Osteoblast (primary cell): ENCODE measurements around the gene CDC42EP5. TPM values are rescaled to one million over a fixed set of nuclear protein-coding genes. Genes with fewer than 3 reads are reported as not detected.
"Not testable (repeated sequence)": the region's sequence is repeated elsewhere in the genome, so short reads cannot be mapped to it uniquely, and the experiment has no call there.

Source experiments
- DNase-seq: peaks from one replicate; pipeline ENCODE4 v3.0.0; 2011; ENCODE audit warnings: low spot score, mixed read lengths; ENCODE audit not compliant: insufficient read length; ENCODE audit errors: missing footprints
- H2AFZ ChIP-seq: 2 replicates; pipeline ENCODE4 v1.6.0; 2011; ENCODE audit warnings: mild to moderate bottlenecking, low read length
- H3K27ac ChIP-seq: 2 replicates; pipeline ENCODE4 v1.5.1; 2011; ENCODE audit warnings: mild to moderate bottlenecking, low read depth, low read length, moderate library complexity
- H3K27me3 ChIP-seq: 2 replicates; pipeline ENCODE4 v1.6.0; 2012; ENCODE audit warnings: mild to moderate bottlenecking, control low read depth, inconsistent platforms, low read length, moderate library complexity; ENCODE audit not compliant: insufficient read depth
- H3K36me3 ChIP-seq: 2 replicates; pipeline ENCODE4 v1.5.1; 2011; ENCODE audit warnings: mild to moderate bottlenecking, low read length, control low read depth, moderate library complexity; ENCODE audit not compliant: insufficient read depth
- H3K4me1 ChIP-seq: 2 replicates; pipeline ENCODE4 v1.5.1; 2011; ENCODE audit warnings: mild to moderate bottlenecking, low read length, control low read depth, moderate library complexity; ENCODE audit not compliant: insufficient read depth
- H3K4me2 ChIP-seq: 2 replicates; pipeline ENCODE4 v1.6.0; 2011; ENCODE audit warnings: mild to moderate bottlenecking, low read length; ENCODE audit not compliant: insufficient read depth
- H3K4me3 ChIP-seq: fragments of 200-600 bp; sonication (generic); 3 replicates; pipeline ENCODE4 v1.5.1; 2012; ENCODE audit warnings: mild to moderate bottlenecking, low read length, inconsistent platforms; ENCODE audit not compliant: insufficient read depth
- H3K79me2 ChIP-seq: 2 replicates; pipeline ENCODE4 v1.6.0; 2012; ENCODE audit warnings: mild to moderate bottlenecking, low read length, control low read depth, inconsistent platforms; ENCODE audit not compliant: insufficient read depth
- H3K9me3 ChIP-seq: 2 replicates; pipeline ENCODE4 v1.5.1; 2011; ENCODE audit warnings: low read depth, low read length, control low read depth
- H4K20me1 ChIP-seq: 2 replicates; pipeline ENCODE4 v1.6.0; 2012; ENCODE audit warnings: mild to moderate bottlenecking, low read length, control low read depth; ENCODE audit not compliant: insufficient read depth
- total RNA-seq: library from RNA; depleted of rRNA; stranded (reverse); fragments of >200 nt; gene quantifications from 2 replicates; pipeline ENCODE4 v1.2.3, GENCODE V29; 2012
- TF ChIP-seq, protein P1 (sequence below): IDR thresholded peaks from 2 replicates; pipeline ENCODE4 v1.5.1; 2011; ENCODE audit warnings: mild to moderate bottlenecking, low read depth, low read length, moderate library complexity; ENCODE audit errors: extremely low read depth

CDC42EP5 gene
- total RNA-seq, 1 donor: 18.8 TPM

DNA sequence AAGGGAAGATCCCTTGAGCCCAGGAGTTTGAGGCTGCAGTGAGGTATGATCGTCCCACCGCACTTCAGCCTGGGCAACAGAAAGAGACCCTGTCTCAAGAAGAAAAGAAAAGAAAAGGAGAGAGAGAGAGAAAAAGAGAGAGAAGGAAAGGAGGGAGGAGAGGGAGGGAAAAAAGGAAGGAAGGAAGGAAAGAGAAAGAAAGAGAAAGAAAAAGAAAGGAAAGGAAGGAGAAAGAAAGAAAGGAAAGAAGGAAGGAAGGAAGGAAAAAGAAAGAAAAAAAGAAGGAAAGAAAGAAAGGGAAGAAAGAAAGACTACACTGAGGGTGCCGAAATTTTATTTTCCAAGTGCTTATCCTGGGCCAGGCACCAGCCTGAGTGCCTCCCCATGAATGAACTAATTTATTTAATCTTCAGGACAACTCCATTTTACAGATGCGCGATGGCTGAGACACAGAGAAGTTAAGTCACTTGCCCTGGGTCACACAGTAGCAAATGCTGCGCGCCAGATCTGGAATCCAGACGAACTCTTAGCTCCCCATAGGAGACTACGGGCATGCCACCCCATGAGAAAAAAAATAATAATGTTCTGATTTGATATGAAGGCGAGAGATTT, 2.7 kb downstream of the CDC42EP5 start:
- H3K4me2 ChIP-seq: no peak overlapping the region
- no peaks in the 10 kb centered on the region for H4K20me1 ChIP-seq
- no peak overlapping the region for H3K27ac ChIP-seq
- no peaks in the 10 kb centered on the region for H3K36me3 ChIP-seq
- peaks cover 7% of the 10 kb centered on the region for H3K4me1 ChIP-seq
- H3K79me2 ChIP-seq: no peaks in the 10 kb centered on the region
- no peaks in the 10 kb centered on the region for H3K9me3 ChIP-seq
- H2AFZ ChIP-seq: no peak overlapping the region
- no peak overlapping the region for H3K4me3 ChIP-seq
- peak; percentile 26 for DNase-seq
- TF ChIP-seq, protein P1, sequence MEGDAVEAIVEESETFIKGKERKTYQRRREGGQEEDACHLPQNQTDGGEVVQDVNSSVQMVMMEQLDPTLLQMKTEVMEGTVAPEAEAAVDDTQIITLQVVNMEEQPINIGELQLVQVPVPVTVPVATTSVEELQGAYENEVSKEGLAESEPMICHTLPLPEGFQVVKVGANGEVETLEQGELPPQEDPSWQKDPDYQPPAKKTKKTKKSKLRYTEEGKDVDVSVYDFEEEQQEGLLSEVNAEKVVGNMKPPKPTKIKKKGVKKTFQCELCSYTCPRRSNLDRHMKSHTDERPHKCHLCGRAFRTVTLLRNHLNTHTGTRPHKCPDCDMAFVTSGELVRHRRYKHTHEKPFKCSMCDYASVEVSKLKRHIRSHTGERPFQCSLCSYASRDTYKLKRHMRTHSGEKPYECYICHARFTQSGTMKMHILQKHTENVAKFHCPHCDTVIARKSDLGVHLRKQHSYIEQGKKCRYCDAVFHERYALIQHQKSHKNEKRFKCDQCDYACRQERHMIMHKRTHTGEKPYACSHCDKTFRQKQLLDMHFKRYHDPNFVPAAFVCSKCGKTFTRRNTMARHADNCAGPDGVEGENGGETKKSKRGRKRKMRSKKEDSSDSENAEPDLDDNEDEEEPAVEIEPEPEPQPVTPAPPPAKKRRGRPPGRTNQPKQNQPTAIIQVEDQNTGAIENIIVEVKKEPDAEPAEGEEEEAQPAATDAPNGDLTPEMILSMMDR: no peak
- peaks cover 6% of the 10 kb centered on the region for H3K27me3 ChIP-seq

DNA sequence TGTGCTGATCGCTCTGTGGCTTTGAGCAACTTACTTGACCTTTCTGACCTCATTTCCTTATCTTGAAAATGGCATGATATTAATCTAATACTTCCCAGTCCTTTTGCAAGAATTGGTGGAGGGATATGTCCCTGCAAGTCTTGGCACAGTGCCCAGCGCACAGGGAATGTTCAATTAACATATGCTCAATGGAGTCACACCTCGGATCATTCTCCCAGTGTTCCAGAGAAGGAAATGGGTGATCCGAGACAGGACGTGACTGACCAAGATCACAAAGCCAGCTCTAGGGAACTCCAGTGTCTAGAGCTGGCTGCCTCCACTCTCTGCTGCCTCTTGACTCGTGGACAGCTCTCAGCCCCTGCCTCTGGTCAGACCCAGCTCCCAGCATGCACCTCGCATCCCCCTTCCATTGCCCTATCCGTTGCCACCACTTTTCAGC, 3.6 kb downstream of the CDC42EP5 start:
- Histone ChIP-seq H4K20me1 (no peaks in the 10 kb centered on the region), H3K36me3 (no peaks in the 10 kb centered on the region), H2AFZ (no peak overlapping the region), H3K27ac (no peak overlapping the region), H3K4me2 (no peak overlapping the region), H3K4me1 (peaks cover 10% of the 10 kb centered on the region), H3K79me2 (no peaks in the 10 kb centered on the region), H3K27me3 (peaks cover 6% of the 10 kb centered on the region), H3K9me3 (no peaks in the 10 kb centered on the region), H3K4me3 (no peak overlapping the region)
- DNase-seq: peak; percentile 73
- TF ChIP-seq, protein P1: no peak

DNA sequence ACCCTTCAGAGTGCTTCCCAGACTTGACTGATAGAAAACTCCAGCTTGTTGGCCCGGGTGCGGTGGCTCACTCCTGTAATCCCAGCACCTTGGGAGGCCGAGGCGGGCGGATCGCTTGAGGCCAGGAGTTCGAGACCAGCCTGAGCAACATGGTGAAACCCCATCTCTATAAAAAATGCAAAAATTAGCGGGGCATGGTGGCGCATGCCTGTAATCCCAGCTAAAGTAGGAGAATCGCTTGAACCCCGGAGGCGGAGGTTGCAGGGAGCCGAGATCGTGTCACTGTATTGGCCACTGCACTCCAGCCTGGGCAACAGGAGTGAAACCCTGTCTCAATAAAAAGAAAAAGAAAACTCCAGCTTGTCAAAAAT, 7.0 kb downstream of the CDC42EP5 start:
- peaks cover 23% of the 10 kb centered on the region for H3K4me1 ChIP-seq
- H3K9me3 ChIP-seq, DNase-seq, H3K27me3 ChIP-seq, H4K20me1 ChIP-seq, H3K4me2 ChIP-seq, H3K27ac ChIP-seq, H3K4me3 ChIP-seq, H2AFZ ChIP-seq: not testable (repeated sequence)
- peaks cover 14% of the 10 kb centered on the region for H3K36me3 ChIP-seq
- H3K79me2 ChIP-seq: peaks cover 12% of the 10 kb centered on the region

DNA sequence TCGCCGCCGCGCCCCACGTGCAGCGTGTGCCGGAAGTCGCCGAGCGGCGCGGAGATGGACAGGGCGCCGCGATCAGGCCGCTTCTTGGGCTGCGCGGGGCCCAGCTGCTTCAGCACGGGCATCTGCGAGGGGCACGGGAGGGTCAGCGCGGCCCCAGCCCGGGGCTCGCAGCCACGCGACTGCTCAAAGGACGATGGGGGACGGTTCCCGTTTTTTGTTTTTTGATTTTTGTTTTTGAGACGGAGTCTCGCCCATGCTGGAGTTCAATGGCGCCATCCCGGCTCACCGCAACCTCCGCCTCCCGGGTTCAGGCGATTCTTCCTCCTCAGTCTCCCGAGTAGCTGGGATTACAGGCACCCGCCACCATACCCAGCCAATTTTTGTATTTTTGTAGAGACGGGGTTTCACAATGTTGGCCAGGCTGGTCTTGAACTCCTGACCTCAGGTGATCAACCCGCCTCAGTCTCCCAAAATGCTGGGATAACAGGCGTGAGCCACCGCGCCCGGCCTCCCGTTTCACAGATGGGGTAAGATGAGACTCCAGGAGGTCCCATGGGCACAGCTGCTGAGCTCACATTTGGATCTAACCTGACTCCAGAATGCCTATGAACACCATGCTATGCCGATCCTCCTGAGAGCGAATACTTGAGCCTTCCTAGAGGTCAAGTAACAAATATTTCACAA, 7.5 kb downstream of the CDC42EP5 start:
- DNase-seq: peak; percentile 25
- Histone ChIP-seq H3K79me2 (peaks cover 16% of the 10 kb centered on the region), H3K9me3 (no peaks in the 10 kb centered on the region), H2AFZ (no peak overlapping the region), H3K36me3 (peaks cover 19% of the 10 kb centered on the region), H4K20me1 (peaks cover 8% of the 10 kb centered on the region), H3K27ac (no peak overlapping the region), H3K4me1 (peaks cover 23% of the 10 kb centered on the region), H3K4me3 (no peak overlapping the region), H3K27me3 (no peaks in the 10 kb centered on the region), H3K4me2 (no peak overlapping the region)
- TF ChIP-seq, protein P1: no peak
